Ishikawa (cell line): ENCODE measurements around the gene SLC17A4.

ENCODE experiments used
- CEBPB ChIP-seq: IDR thresholded peaks from 2 replicates; pipeline ENCODE4 v1.6.1; 2012
- CREB1 ChIP-seq: IDR thresholded peaks from 2 replicates; pipeline ENCODE4 v1.6.1; 2012; ENCODE audit warnings: low read depth
- EP300 ChIP-seq: IDR thresholded peaks from 2 replicates; pipeline ENCODE4 v1.6.1; 2012; ENCODE audit warnings: borderline replicate concordance
- RAD21 ChIP-seq: IDR thresholded peaks from 2 replicates; pipeline ENCODE4 v1.6.1; 2012; ENCODE audit warnings: low read depth
- TAF1 ChIP-seq: IDR thresholded peaks from 2 replicates; pipeline ENCODE4 v1.6.1; 2012; ENCODE audit warnings: low read depth, mild to moderate bottlenecking
- TEAD4 ChIP-seq: IDR thresholded peaks from 2 replicates; pipeline ENCODE4 v1.6.1; 2012
- YY1 ChIP-seq: IDR thresholded peaks from 2 replicates; pipeline ENCODE4 v1.6.1; 2012; ENCODE audit warnings: low read depth
- TF ChIP-seq, protein P1 (sequence below): IDR thresholded peaks from 2 replicates; pipeline ENCODE4 v1.6.1; 2012
- TF ChIP-seq, protein P2 (sequence below): IDR thresholded peaks from 2 replicates; pipeline ENCODE4 v1.6.1; 2012; ENCODE audit warnings: low read depth, mild to moderate bottlenecking

GRCh38 chr6:25706314-25707014, 48.1 kb upstream of the SLC17A4 start:
- TF ChIP-seq CREB1 (no peak), CEBPB (no peak), RAD21 (no peak), TEAD4 (no peak), EP300 (no peak), YY1 (no peak), TAF1 (no peak)
- TF ChIP-seq, protein P1, sequence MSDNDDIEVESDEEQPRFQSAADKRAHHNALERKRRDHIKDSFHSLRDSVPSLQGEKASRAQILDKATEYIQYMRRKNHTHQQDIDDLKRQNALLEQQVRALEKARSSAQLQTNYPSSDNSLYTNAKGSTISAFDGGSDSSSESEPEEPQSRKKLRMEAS, result no peak
- TF ChIP-seq, protein P2, sequence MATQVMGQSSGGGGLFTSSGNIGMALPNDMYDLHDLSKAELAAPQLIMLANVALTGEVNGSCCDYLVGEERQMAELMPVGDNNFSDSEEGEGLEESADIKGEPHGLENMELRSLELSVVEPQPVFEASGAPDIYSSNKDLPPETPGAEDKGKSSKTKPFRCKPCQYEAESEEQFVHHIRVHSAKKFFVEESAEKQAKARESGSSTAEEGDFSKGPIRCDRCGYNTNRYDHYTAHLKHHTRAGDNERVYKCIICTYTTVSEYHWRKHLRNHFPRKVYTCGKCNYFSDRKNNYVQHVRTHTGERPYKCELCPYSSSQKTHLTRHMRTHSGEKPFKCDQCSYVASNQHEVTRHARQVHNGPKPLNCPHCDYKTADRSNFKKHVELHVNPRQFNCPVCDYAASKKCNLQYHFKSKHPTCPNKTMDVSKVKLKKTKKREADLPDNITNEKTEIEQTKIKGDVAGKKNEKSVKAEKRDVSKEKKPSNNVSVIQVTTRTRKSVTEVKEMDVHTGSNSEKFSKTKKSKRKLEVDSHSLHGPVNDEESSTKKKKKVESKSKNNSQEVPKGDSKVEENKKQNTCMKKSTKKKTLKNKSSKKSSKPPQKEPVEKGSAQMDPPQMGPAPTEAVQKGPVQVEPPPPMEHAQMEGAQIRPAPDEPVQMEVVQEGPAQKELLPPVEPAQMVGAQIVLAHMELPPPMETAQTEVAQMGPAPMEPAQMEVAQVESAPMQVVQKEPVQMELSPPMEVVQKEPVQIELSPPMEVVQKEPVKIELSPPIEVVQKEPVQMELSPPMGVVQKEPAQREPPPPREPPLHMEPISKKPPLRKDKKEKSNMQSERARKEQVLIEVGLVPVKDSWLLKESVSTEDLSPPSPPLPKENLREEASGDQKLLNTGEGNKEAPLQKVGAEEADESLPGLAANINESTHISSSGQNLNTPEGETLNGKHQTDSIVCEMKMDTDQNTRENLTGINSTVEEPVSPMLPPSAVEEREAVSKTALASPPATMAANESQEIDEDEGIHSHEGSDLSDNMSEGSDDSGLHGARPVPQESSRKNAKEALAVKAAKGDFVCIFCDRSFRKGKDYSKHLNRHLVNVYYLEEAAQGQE, result no peak
